Activated naive CD4-positive, alpha-beta T cell (primary cell): ENCODE results near the gene UST.
"Not testable (repeated sequence)": the region's sequence is repeated elsewhere in the genome, so short reads cannot be mapped to it uniquely, and the experiment has no call there.

Source experiments
- DNase-seq, 4 experiments: peaks; one replicate each; lab custom pipeline; 2025; lab: John Stamatoyannopoulos, UW

The UST gene

DNA sequence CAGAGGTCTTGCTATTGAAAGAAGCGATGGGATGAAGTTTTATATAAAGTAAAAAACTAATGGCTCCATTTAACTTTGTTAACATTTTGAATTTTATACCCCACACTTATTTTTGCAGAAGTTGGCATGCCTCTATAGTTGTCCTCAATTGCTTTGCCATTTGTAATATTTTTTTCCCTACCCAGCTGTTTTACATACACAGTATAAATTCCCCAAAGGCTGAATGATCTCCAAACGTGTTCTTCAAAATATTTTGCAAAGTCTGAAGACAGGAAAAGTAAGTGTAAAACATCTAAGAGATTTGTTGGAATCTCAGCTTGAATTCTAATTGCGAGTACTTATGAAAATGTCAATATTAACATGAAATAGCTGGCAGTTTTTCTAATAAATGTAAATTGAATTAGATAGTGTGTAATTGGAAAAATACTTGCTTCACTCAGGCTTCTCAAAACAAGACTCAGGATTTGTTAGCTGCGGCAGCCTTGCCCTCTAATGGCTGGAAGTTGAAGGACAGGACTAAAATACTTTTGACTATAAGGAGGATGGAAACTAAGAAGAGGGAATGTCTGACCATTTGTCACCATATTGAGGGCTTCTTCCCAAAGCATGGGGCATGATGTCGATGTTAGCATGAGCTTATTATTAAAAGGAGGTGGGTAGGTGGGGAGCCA lies 226.8 kb downstream of the UST start:
- no peak for DNase-seq

DNA sequence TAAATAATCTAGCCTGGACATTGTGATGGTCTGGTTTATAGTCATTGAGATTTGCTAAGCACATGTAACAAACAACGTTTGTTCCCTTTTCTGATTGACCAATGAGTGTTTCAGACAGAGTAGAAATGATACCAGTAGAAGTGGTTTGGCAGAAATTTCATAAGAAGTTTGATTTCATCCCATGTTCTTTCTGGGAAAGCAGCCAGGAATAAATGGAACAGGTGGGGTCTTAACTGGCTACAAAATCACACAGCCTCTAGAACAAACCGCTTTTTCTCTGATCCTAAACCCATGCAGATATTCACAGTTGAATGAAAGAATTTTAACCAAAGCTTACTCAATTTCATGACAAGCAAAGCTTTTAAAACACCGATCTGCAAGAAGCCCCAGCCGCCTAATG lies 227.5 kb downstream of the UST start:
- no peak for DNase-seq

DNA sequence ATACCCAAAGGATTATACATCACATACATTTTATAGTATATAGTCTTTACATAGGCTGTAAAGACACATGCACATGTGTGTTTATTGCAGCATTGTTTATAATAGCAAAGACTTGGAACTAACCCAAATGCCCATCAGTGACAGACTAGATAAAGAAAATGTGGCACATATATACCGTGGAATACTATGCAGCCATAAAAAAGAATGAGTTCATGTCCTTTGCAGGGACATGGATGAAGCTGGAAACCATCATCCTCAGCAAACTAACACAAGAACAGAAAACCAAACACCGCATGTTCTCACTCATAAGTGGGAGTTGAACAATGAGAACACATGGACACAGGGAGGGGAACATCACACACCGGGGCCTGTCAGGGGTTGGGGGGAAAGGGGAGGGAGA lies 231.5 kb downstream of the UST start:
- DNase-seq, result not testable (repeated sequence)

- DNase-seq, result no peak
Measured at GRCh38 chr6:148979014-148979901, 232.4 kb downstream of the UST start.

GRCh38 chr6:148980234-148980633 lies 233.4 kb downstream of the UST start:
- DNase-seq, result no peak

DNA sequence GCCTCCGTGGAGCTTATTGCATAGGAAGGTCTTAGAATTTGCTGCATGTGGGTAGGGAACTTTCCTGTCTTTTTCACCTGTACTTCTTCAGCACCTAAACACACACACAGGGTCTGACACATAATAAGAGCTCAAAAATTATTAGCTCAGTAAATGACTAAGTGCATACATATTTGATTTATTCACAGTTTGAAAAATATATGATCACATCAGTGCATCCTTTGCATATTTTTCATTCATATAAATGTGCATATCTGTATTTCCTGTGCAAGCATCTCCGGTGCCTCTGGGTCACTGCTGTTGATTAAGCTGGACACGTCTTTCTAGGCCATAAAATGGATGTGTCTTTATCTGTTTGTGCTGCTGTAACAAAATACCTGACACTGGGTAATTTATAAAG lies 234.7 kb downstream of the UST start:
- no peak for DNase-seq

GRCh38 chr6:148983101-148983761 lies 236.4 kb downstream of the UST start:
- no peak for DNase-seq

DNA sequence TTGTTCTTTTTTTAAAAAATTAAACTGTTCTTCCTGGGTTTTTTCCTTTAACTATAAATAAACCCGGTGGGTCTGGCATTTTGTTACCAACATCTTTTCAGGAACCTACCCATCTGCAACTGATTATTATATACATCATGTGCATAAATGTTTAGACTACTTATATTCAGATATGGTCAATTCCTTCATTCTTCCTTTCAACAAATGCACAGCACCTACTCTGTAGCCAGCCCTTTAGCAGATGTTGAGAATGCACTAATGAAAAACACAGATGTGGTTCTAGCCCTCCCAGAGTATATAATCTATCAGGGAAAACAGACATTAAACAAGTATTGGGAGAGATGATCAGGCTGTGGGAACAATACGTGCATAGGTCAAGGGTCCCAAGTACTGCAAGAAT lies 237.1 kb downstream of the UST start:
- DNase-seq, result no peak

DNA sequence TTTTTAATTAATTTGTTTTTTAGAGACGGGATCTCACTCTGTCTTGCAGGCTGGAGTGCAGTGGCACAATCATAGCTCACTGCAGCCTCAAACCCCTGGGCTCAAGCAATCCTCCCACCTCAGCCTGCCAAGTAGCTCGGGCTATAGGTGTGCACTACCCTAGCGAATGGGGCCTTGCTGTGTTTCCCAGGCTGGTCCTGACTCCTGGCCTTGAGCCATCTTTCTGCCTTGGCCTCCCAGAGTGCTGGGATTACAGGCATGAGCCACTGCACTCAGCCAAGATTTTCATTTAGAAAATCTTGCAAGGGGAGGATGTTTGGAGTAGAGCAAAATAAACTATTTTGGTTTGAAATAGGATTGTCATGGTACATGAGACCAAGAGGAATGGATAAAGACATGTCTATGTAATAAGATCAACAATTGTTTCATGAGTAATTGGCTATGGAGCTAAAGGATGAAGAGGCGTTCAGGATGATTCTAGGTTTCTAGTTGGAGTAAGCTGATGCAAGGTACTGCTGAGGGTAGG lies 237.8 kb downstream of the UST start:
- DNase-seq, result no peak

DNA sequence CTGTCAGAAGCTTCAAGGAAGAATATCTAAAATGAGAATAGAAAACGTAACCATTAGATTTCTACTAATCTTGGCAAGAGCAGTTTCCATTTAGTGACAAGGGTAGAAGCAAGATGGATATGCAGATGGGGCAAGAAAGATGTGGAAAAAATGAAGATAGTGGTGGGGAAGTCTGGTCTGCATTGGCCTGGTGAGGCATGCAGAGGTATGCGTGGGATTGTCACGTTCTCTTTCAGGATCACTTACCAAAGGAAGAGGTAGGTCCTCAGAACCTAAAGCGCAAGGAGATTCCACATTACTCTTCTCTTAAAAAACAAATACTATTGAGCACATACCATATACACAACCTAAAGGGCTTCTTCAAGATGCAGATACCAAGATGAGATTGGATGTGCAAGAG lies 238.7 kb downstream of the UST start:
- no peak for DNase-seq

DNA sequence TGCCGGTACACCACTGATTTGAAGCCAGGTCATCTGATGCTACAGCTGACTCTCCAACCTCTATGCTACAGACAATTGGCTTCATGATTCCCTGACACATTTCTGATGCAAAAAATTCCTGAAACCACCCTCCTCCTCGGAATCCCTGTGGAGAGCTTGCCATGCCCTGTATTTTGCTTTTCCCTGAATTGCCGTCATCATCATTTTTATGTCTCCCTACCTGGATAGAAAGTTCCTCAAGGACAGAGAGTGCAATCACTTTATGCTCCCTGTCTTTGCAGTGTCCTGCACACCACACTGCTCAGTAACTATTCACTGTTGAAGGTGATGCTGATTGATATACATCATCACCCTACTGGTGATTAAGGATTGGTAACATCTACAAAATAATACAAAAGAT lies 239.8 kb downstream of the UST start:
- no peak for DNase-seq

DNA sequence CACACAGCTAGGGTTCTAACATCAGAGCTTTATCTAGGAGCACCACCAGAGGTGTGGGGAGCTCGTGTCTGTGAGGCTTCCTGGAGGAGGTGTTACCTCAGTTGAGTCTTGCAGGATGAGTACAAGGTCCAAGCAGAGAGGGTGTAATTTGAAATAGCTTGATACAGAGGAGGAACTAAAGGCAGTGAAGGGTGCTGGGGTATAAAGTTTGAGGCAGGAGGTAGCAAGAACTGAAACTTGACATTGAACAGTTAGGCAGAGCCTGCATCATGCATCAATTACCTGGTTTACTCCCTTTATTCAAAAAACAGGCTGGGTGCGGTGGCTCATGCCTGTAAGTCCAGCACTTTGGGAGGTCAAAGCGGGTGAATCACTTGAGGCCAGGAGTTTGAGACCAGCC lies 241.2 kb downstream of the UST start:
- DNase-seq, result no peak

DNA sequence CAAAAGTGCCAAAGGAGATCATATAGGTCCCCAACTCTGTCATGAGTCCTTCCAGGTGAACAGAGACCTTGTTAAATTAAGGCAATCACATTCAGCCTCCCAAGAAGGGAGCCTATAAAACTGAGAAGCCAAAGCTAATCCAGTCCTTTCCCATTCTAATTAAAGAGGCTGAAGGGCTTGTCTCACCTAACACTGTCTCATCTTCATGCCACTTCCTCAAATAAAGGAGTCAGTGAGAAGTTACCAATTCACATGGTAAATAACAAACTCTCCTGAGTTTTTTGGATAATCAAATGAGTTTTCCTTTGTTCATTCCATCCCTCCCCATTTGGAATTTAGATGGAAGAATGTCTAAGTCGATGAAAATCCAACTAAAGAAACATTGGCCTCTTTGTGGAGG lies 242.8 kb downstream of the UST start:
- DNase-seq, result no peak

DNA sequence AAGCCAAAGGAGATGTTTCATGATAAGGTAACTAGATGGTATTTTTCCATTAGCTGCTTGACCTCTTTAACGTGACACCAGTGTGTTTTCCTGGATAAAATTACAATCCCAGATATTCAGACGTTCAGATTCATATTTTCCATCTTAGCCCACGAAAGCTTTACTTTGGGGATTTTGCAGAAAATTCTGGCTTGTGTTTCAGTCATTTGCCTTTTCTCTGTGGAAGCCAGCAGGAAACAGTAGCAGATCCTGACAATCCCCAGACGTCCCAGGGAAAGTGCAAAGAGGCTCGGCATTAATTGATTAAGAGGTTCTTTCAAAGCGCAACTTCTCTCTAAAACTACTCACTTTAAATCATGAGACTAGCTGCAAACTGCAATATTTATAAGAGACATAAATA lies 243.6 kb downstream of the UST start:
- DNase-seq, result no peak

GRCh38 chr6:148996815-148997214 lies 250.0 kb downstream of the UST start:
- DNase-seq, result no peak

- no peak for DNase-seq
Measured at GRCh38 chr6:148997865-148998264, 251.0 kb downstream of the UST start.

DNA sequence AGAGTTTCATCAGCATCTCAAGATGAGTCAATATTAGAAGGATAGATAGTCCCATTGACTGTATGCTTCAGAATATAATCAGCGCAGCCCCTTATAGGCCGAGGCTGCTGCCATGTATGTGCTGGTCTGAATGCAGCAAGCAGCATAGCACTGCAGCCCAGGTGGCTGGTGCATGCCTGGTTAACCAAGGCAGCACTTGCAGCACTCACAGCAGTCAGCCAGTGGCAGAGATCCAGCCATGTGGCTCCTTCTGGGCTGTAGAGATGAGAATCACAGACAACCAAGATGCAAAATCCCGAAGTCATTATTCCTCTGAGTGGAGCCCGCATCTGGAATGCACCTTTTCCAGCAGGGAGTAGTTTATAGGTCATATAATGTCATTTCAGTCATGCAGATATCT lies 251.9 kb downstream of the UST start:
- DNase-seq, result no peak

DNA sequence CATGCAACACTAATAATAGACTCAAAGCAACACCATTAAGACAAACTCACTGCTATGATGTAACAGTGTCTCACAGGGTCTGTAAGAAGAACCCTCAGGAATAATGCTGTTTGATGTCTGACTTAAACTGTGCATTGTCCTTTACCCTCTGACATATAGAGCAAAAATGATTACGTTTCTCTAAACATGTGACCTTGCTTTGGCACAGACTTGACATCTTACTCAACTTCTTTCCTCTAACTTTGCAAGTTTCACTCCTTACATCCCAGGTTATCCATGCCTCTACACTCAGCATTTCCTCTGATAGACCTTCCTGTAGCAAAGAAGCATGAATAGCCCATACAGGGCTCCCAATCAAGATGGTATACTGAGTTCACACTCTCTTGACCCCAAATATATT lies 252.7 kb downstream of the UST start:
- DNase-seq, result no peak

DNA sequence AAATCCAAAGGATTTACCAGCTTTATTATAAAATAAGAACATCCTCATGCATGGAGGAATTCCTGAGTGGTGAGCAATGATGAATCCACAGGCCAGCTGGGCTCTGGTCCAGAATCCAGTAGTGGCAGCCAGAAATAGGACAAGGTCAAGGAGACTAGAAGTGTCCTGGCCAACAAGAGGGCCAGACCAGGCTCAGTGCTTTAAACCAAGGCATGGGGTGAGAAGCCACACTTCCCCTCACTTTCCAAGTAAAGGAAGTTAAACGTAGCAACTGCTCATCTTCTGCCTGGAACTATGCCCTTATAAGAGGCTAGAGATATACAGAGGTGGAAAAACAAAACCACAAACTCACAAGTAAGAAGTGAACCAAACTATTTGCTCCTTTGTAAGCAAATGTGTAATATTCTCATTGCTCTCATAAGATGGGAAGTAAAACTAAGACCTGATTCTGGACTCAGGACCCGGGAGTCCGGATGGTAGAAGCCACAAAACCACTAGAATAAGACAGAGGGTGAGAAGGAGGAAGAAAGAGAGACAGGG lies 253.2 kb downstream of the UST start:
- DNase-seq, result no peak

DNA sequence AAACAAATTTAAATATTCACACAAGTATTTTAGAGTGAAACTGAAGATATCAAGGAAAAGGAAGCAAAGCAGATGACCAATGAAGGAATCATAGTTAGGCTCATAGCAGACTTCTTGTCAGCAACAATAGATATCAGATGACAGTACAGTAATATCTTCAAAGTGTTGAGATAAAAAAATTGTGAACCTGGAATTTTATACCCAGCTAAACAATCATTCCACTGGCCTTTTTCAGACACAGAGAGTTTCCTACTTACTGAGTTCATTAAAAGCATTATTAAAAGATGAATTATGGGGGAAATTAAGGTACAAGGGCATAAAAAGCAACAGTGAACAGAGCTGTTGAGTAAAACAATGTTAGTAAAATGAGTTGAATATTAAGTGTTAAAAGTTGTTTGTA lies 254.6 kb downstream of the UST start:
- no peak for DNase-seq

DNA sequence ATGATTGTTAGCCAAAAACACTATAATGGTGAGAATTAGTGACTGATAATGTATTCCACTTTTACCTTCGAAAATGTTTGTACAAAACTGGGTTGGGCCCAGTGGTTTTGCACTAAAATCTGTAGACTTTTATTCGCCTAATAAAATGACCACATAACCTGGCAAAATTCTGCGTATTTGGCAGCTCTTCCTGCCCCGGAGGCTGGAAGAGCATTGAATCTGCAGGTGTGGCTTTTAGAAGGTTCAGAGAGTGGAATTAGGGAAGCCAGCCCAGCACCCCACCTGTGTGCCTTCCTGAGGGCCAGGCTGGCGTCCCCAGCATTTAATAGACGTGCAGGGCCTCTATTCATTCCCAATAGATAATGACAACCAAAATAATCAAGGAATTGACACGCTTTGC lies 256.7 kb downstream of the UST start:
- no peak for DNase-seq

DNA sequence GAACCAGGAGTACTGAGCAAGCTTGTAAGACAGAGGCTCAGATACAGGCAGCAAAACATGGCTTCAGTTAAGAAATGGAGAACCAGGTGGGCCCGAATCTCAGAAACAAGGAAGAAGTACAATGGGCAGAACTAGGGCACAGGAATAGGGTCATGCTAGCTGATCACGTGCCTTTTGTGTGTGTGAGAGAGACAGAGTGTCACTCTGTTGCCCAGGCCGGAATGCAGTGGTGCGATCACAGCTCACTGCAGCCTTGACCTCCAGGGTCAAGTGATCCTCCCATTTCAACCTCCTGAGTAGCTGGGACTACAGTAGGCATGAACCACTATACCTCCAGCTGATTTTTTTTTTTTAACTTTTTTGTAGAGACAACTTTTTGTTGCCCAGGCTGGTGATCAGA lies 257.8 kb downstream of the UST start:
- DNase-seq, result no peak

DNA sequence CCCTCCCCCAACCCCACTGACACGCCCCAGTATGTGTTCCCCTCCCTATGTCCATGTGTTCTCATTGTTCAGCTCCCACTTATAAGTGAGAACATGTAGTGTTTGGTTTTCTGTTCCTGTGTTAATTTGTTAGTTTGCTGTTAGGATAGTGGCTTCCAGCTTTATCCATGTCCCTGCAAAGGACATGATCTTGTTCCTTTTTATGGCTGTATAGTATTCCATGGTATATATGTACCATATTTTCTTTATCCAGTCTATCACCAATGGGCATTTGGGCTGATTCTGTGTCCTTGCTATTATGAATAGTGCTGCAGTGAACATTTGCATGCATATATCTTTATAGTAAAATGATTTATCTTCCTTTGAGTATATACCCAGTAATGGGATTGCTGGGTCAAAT lies 259.4 kb downstream of the UST start:
- not testable (repeated sequence) for DNase-seq
